GM19023 (cell line): ENCODE measurements around the gene KLHL30.

ENCODE experiments used
- ATAC-seq: cut with Tn5 transposase; IDR thresholded peaks from one replicate; pipeline ENCODE4 v1.9.1; 2021; ENCODE audit warnings: mild to moderate bottlenecking, moderate library complexity; ENCODE audit not compliant: unreplicated experiment

The KLHL30 gene

GRCh38 chr2:238117199-238118154 is 21.0 kb upstream of the KLHL30 start:
- ATAC-seq, result no peak

DNA sequence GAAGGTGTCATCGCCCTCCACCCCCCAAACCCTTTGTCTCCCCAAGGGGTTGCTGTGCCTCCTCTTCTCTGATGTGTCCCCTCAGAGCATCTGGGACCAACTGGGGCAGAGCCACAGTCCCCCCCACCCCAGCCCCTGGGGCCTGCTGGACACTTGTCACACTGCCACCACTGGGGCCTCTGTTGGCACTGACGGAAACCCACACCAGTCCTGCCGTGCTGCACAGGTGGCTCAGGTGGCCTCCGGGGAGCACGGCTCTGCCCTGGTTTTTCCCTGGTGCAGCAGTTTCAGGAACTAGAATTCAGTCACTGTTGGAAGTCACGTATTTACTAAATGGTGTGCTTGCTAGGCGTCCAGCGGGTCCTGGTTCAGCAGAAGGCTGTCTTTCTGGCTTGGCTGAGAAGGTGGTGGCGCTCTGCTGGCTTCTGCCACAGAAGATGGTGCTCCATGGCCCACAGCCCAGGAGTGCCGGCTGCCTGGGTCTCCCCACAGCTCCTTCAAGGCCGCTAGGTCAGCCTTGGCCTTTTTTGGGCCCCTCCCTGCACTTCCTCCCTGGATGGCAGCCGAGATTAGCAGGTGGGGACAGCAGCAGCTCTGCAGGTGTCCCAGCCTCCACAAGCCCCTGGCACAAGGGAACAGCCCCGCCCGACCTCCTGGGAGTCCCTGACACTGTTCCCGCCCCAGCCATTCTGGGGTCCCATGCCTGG is 18.6 kb upstream of the KLHL30 start:
- no peak for ATAC-seq

GRCh38 chr2:238120463-238121298 is 17.8 kb upstream of the KLHL30 start:
- no peak for ATAC-seq

GRCh38 chr2:238121511-238122286 is 16.8 kb upstream of the KLHL30 start:
- no peak for ATAC-seq

GRCh38 chr2:238122287-238123217 is 15.9 kb upstream of the KLHL30 start:
- ATAC-seq, result no peak

- ATAC-seq, result no peak
These were observed 15.1 kb upstream of the KLHL30 start for GRCh38 chr2:238123218-238123971.

- no peak for ATAC-seq
These were observed 14.4 kb upstream of the KLHL30 start for GRCh38 chr2:238123991-238124470.

DNA sequence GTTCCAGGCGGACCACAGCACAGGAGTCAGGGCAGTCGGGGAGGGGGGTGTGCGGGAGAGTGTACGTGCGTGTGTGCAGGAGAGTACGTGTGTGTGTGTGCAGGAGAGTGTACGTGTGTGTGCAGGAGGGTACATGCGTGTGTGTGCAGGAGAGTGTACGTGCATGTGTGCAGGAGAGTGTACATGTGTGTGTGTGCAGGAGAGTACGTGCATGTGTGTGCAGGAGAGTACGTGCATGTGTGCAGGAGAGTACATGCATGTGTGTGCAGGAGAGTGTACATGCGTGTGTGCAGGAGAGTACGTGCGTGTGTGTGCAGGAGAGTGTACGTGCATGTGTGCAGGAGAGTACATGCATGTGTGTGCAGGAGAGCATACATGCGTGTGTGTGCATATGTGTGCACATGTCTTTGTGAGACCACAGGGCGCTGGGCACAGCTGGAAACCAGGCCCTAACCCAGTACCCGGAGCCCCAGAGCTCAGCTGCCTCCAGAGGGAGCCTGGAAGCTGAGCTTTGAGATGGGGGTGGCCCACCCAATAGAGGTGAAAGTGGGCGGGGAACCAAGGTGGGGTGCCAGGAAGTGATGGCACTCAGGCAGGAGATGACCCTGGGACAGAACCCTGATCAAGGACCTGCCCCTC is 13.9 kb upstream of the KLHL30 start:
- no peak for ATAC-seq

DNA sequence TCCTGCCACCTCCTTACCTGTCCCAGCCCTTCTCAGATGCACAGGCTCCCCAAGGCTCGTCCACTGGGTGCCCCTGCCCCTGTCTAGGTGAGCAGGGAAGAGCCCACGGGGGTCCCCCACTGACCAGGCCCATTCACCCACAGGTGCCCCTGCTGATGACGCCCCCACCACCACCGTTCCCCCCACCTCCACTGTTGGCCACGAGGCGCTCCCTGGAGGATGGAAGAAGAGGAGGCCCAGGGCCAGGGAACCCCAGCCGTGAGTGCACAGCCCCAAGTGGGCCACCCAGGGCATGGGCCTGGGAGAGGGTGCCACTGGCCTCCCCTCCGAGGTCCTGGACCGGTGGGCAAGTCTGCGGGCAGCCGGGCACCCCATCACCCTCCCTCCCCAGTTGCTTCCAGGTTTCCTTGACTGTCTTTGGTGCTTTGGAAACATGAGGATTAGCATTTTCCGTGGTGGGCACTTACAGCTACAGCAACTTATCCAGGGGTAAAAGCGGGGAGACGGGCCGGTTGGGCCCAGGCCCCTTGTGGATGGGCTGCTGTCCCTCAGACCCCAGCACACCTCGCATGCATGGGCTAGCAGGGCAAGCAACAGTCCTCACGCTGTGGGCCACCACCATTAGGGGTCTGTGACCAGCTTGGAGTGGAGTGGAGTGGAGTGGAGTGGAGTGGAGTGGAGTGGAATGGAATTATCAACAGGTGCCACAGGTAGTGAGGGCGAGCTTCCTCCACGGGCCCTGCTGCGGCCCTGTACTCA is 13.2 kb upstream of the KLHL30 start:
- ATAC-seq, result no peak

DNA sequence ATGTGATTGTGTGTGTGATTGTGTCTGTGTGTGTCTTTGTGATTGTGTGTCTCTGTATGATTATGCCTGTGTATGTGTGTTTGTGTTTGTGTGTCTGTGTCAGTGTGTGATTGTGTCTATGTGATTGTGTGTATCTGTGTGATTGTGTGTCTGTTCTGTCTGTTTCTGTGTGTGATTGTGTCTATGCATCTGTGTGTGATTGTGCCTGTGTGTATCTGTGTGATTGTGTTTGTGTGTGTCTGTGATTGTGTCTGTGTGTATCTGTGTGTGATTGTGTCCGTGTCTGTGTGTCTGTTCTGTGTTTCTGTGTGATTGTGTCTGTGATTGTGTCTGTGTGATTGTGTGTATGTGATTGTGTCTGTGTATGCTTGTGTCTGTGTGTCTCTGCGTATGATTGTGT is 12.1 kb upstream of the KLHL30 start:
- ATAC-seq, result no peak

- ATAC-seq, result no peak
These were observed 11.7 kb upstream of the KLHL30 start for GRCh38 chr2:238126775-238127164.

DNA sequence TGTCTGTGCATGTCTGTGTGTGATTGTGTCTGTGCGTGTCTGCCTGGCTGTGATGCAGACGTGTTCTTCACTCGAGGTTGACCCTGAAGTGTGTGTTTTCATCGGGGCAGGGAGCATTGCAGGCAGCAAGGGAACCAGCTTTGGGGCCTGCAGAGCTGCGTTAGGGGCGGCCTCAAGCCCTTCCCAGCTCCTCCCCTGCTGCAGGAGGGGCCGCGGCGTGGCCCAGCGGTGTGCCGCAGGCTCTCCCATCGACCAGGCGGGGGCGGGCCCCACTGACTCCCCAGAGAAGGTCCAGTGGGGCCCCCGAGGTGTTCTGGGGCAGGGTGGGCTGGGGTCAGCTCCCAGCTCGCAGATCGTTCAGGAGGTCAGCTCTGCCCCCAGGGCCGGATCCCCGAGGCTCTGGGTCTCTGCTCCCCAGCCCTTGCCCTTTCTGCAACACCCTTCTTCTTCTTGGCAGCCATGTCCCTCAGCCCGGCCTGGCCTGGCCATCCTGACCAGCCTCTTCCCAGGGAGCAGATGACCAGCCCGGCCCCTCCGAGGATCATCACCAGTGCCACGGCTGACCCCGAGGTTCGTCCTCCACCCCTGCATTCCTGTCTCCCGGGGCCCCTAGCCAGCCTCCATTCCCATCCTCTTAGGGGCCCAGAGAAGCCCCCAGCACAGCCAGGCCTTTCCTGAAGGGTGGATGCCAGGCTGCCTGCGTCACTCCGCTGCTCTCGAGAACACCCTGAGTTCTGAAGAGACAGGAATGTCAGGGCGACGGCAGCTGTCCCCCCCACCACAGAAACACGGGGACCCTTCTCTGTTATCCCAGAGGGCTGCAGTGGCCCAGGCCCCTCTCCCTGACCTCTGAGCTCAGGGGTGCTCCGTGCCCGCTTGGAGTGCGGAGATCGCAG is 11.1 kb upstream of the KLHL30 start:
- no peak for ATAC-seq

DNA sequence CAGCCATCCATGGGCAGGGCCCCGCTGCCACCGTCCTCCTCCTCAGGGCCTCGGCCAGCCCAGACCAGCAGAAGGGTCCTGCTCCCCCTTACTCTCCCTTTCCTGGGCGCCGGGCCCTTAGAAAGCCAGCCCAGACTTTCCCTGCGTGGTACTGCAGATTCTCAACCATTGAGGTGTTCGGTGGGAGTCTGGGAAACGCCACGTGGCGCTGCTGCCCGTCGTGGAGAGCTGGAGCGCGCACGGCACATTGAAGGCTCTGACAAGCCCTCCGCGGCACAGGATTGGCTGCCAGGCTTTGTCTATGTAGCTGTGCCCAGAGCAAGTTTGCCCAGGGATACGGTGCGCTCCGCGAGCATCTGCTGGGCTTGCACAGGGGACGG is 10.4 kb upstream of the KLHL30 start:
- no peak for ATAC-seq

DNA sequence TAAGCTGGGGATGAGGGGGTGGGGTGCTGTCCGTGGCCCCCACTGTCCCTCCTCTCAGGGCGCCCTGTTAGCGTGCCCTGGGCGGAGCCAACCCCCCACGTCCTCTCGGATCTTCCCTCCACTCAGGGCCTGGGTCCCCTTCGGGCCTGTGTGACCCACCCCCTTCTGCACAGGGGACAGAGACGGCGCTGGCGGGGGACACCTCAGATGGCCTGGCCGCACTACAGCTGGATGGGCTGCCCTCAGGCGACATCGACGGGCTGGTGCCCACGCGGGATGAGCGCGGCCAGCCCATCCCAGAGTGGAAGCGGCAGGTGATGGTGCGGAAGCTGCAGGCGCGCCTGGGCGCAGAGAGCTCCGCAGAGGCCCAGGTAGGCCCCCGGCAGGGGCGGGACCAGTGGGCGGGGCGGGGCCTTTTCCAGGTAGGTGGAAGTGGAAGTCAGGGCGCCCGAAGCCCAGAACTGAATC is 9.9 kb upstream of the KLHL30 start:
- ATAC-seq, result no peak

DNA sequence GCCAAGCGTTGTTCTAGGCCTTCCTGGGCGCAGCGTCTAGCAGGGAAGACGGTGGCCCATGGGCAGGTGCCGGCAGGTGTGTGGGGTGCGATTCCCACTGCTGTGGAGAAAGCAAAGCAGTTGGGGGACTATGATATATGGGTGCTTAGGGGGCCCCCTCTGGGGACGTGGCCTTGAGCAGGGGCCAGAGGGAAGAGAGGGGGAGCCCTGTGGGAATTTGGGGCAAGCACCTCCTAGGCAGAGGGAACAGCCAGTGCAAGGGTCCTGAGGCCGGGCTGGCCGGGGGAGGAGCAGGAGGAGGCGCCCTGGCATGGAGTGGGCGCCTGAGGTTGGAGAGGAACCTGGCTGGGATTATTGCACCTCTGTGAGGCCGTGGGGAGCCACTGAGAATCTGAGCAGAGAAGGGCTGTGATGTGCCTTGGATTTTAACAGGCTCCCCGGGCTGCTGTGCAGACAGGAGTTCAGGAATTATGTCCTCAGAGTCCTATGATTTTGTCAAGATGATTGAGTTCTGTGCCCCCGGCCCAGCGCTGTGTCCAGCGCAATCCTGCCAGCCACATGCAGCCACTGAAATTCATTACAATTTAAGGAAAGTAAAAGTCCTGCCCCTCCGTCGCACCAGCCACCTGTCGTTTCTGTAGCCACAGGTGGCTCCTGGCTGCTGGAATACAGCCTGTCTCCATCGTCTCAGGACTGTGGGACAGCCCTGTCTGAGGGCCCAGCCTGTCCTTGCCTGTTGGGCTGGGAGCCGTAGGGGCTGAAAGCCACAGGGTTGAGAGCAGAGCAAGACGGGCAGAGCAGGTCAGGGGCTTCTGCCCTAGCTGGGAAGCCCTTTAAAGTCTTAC is 9.1 kb upstream of the KLHL30 start:
- no peak for ATAC-seq
